WTC11 (cell line): Measurements from ENCODE around the gene NEK5. TPM values are rescaled to one million over a fixed set of nuclear protein-coding genes. Genes with fewer than 3 reads are reported as not detected.

ENCODE experiments used
- ATAC-seq: fragments of 200-7000 bp; cut with Tn5 transposase; 2 replicates; pipeline ENCODE4 v1.10.0; 2021; ENCODE audit warnings: mild to moderate bottlenecking, moderate library complexity
- CTCF ChIA-PET: fragments of 300-600 bp; sonication (Branson Sonifier 250); formaldehyde crosslinking; loops from one replicate; lab custom pipeline; 2021; ENCODE audit warnings: antibody characterized with exemption; lab: Charles Lee
- POLR2A ChIA-PET: fragments of 350-600 bp; sonication (Branson Sonifier 250); formaldehyde crosslinking; loops from one replicate; lab custom pipeline; 2021; ENCODE audit warnings: antibody characterized with exemption; lab: Charles Lee
- DNase-seq: peaks from one replicate; pipeline ENCODE4 v3.0.0; 2021; ENCODE audit warnings: low spot score
- H3K27ac Mint-ChIP-seq: 2 replicates; pipeline ENCODE4 v1.8.0; 2021; ENCODE audit warnings: mixed read lengths
- H3K27me3 Mint-ChIP-seq: 2 replicates; pipeline ENCODE4 v1.8.0; 2021; ENCODE audit warnings: low read depth, mild to moderate bottlenecking, moderate library complexity, mixed read lengths
- H3K36me3 Mint-ChIP-seq: 2 replicates; pipeline ENCODE4 v1.8.0; 2021; ENCODE audit warnings: mixed read lengths
- H3K4me1 Mint-ChIP-seq: 2 replicates; pipeline ENCODE4 v1.8.0; 2022; ENCODE audit warnings: mixed read lengths
- H3K4me3 Mint-ChIP-seq: 2 replicates; pipeline ENCODE4 v1.8.0; 2021; ENCODE audit warnings: mild to moderate bottlenecking, moderate library complexity, mixed read lengths
- H3K9me3 Mint-ChIP-seq: 2 replicates; pipeline ENCODE4 v1.8.0; 2021; ENCODE audit warnings: mixed read lengths
- ATF2 ChIP-seq: sonication (generic); formaldehyde crosslinking; IDR thresholded peaks from 2 replicates; pipeline ENCODE4 v1.8.1; 2022; ENCODE audit warnings: low read depth, missing genetic modification reagents, borderline replicate concordance
- CBFB ChIP-seq: sonication (generic); formaldehyde crosslinking; IDR thresholded peaks from 2 replicates; pipeline ENCODE4 v1.8.1; 2022; ENCODE audit warnings: mild to moderate bottlenecking, low read depth, missing genetic modification reagents
- CREB1 ChIP-seq: sonication (generic); formaldehyde crosslinking; IDR thresholded peaks from 2 replicates; pipeline ENCODE4 v1.8.0; 2023; ENCODE audit warnings: mild to moderate bottlenecking, missing genetic modification reagents
- CTCF ChIP-seq: fragments of 200-600 bp; IDR thresholded peaks from 2 replicates; pipeline ENCODE4 v1.8.0; 2022; ENCODE audit warnings: antibody characterized with exemption
- ELF4 ChIP-seq: sonication (generic); formaldehyde crosslinking; IDR thresholded peaks from 2 replicates; pipeline ENCODE4 v1.8.1; 2022; ENCODE audit warnings: low read depth, mild to moderate bottlenecking, moderate library complexity, missing genetic modification reagents
- FOXJ3 ChIP-seq: sonication (generic); formaldehyde crosslinking; IDR thresholded peaks from 2 replicates; pipeline ENCODE4 v1.9.0; 2021; ENCODE audit warnings: missing genetic modification reagents, mild to moderate bottlenecking, borderline replicate concordance
- FOXK1 ChIP-seq: sonication (generic); formaldehyde crosslinking; IDR thresholded peaks from 2 replicates; pipeline ENCODE4 v1.8.0; 2022; ENCODE audit warnings: mild to moderate bottlenecking, moderate library complexity, missing genetic modification reagents
- FOXP1 ChIP-seq: sonication (generic); formaldehyde crosslinking; IDR thresholded peaks from 2 replicates; pipeline ENCODE4 v1.8.0; 2022; ENCODE audit warnings: missing genetic modification reagents, mild to moderate bottlenecking, moderate library complexity, borderline replicate concordance
- GRHL2 ChIP-seq: fragments of 250-450 bp; sonication (Bioruptor Pico); IDR thresholded peaks from 2 replicates; pipeline ENCODE4 v1.8.0; 2022; ENCODE audit warnings: mild to moderate bottlenecking, moderate library complexity; ENCODE audit not compliant: insufficient replicate concordance, severe bottlenecking
- GTF2I ChIP-seq: fragments of 250-450 bp; sonication (Bioruptor Pico); conservative IDR thresholded peaks from 2 replicates; pipeline ENCODE4 v1.4.0; 2021; ENCODE audit warnings: mild to moderate bottlenecking
- NFATC4 ChIP-seq: fragments of 250-450 bp; sonication (Bioruptor Pico); IDR thresholded peaks from 2 replicates; pipeline ENCODE4 v1.9.0; 2021; ENCODE audit warnings: mild to moderate bottlenecking
- NFYB ChIP-seq: sonication (generic); formaldehyde crosslinking; conservative IDR thresholded peaks from 2 replicates; pipeline ENCODE4 v1.8.0; 2022; ENCODE audit warnings: low read depth, missing genetic modification reagents
- NR3C1 ChIP-seq: sonication (generic); formaldehyde crosslinking; conservative IDR thresholded peaks from 2 replicates; pipeline ENCODE4 v1.8.1; 2023; ENCODE audit warnings: low read depth, mild to moderate bottlenecking, missing genetic modification reagents
- PRDM15 ChIP-seq: sonication (generic); formaldehyde crosslinking; IDR thresholded peaks from 2 replicates; pipeline ENCODE4 v1.8.0; 2022; ENCODE audit warnings: missing genetic modification reagents
- PREB ChIP-seq: sonication (generic); formaldehyde crosslinking; IDR thresholded peaks from 2 replicates; pipeline ENCODE4 v1.8.1; 2022; ENCODE audit warnings: mild to moderate bottlenecking, missing genetic modification reagents, moderate library complexity, borderline replicate concordance
- PRRX2 ChIP-seq: fragments of 250-450 bp; sonication (Bioruptor Pico); IDR thresholded peaks from 2 replicates; pipeline ENCODE4 v1.8.0; 2021; ENCODE audit warnings: mild to moderate bottlenecking
- TCF7 ChIP-seq: sonication (generic); formaldehyde crosslinking; IDR thresholded peaks from 2 replicates; pipeline ENCODE4 v1.8.0; 2022; ENCODE audit warnings: mild to moderate bottlenecking, low read depth, missing genetic modification reagents, moderate library complexity
- TP53 ChIP-seq: sonication (generic); formaldehyde crosslinking; IDR thresholded peaks from 2 replicates; pipeline ENCODE4 v1.8.1; 2023; ENCODE audit warnings: mild to moderate bottlenecking, missing genetic modification reagents
- ZNF121 ChIP-seq: sonication (generic); formaldehyde crosslinking; IDR thresholded peaks from 2 replicates; pipeline ENCODE4 v1.8.0; 2023; ENCODE audit warnings: missing genetic modification reagents
- total RNA-seq: library from RNA; stranded (reverse); gene quantifications from 3 replicates; pipeline ENCODE4 v1.2.3, GENCODE V29; 2021
- TF ChIP-seq, protein P1 (sequence below): sonication (generic); formaldehyde crosslinking; conservative IDR thresholded peaks from 2 replicates; pipeline ENCODE4 v1.8.1; 2023; ENCODE audit warnings: mild to moderate bottlenecking, low read depth, missing genetic modification reagents, moderate library complexity
- TF ChIP-seq, protein P2 (sequence below): sonication (generic); formaldehyde crosslinking; IDR thresholded peaks from 2 replicates; pipeline ENCODE4 v1.8.1; 2023; ENCODE audit warnings: mild to moderate bottlenecking, moderate library complexity, missing genetic modification reagents

NEK5 gene
- total RNA-seq, 1 experiment from 2014 or later: 0.55 TPM

- TF ChIP-seq CREB1 (CRISPR knock-in tag) (no peak), PRDM15 (CRISPR knock-in tag) (no peak), ATF2 (CRISPR knock-in tag) (no peak), ZNF121 (CRISPR knock-in tag) (no peak), NFYB (CRISPR knock-in tag) (no peak), FOXJ3 (no peak), NFATC4 (no peak), ELF4 (no peak), GTF2I (CRISPR knock-in tag) (no peak), CTCF (no peak), FOXP1 (CRISPR knock-in tag) (no peak)
- TF ChIP-seq, protein P1, sequence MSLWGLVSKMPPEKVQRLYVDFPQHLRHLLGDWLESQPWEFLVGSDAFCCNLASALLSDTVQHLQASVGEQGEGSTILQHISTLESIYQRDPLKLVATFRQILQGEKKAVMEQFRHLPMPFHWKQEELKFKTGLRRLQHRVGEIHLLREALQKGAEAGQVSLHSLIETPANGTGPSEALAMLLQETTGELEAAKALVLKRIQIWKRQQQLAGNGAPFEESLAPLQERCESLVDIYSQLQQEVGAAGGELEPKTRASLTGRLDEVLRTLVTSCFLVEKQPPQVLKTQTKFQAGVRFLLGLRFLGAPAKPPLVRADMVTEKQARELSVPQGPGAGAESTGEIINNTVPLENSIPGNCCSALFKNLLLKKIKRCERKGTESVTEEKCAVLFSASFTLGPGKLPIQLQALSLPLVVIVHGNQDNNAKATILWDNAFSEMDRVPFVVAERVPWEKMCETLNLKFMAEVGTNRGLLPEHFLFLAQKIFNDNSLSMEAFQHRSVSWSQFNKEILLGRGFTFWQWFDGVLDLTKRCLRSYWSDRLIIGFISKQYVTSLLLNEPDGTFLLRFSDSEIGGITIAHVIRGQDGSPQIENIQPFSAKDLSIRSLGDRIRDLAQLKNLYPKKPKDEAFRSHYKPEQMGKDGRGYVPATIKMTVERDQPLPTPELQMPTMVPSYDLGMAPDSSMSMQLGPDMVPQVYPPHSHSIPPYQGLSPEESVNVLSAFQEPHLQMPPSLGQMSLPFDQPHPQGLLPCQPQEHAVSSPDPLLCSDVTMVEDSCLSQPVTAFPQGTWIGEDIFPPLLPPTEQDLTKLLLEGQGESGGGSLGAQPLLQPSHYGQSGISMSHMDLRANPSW (CRISPR knock-in tag): no peak
- TF ChIP-seq, protein P2, sequence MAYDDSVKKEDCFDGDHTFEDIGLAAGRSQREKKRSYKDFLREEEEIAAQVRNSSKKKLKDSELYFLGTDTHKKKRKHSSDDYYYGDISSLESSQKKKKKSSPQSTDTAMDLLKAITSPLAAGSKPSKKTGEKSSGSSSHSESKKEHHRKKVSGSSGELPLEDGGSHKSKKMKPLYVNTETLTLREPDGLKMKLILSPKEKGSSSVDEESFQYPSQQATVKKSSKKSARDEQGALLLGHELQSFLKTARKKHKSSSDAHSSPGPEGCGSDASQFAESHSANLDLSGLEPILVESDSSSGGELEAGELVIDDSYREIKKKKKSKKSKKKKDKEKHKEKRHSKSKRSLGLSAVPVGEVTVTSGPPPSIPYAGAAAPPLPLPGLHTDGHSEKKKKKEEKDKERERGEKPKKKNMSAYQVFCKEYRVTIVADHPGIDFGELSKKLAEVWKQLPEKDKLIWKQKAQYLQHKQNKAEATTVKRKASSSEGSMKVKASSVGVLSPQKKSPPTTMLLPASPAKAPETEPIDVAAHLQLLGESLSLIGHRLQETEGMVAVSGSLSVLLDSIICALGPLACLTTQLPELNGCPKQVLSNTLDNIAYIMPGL: no peak
- H3K36me3 Mint-ChIP-seq: peaks cover 75% of the 10 kb centered on the region
- H3K27me3 Mint-ChIP-seq: no peaks in the 10 kb centered on the region; the same call in 1 of the 2 replicates
- POLR2A ChIA-PET: no interaction called here
- CTCF ChIA-PET: interaction anchor here (2.6 kb wide), 1 partner anchor 100 kb away, joined by 19 read pairs; the partner anchor contains the start of gene NEK5
- DNase-seq: no peak
- peaks cover 42% of the 10 kb centered on the region for H3K9me3 Mint-ChIP-seq
- H3K27ac Mint-ChIP-seq: no peak overlapping the region
- H3K4me3 Mint-ChIP-seq: no peak overlapping the region
- no peak for ATAC-seq
- H3K4me1 Mint-ChIP-seq: peaks cover 9% of the 10 kb centered on the region
Measured at GRCh38 chr13:52027832-52028231, 101.0 kb downstream of the NEK5 start.

DNA sequence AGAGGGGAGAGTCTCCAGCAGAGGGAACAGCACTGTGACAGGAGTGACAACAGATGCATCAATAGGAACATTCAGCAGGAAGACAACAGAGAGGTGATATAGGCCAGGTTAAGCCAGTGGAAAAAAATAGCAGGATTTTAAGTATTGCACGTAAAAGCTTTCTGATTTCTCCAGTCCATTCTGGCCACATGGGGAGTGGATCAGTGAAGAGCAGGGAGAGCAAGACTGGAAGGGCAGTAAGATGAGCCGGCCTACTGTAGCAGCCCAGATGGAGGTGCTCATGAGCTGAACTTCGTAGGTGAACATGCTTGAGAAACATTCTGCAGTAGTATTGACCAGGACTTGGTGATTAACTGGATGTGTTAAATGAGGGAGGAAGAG, 102.6 kb downstream of the NEK5 start:
- Mint-ChIP-seq H3K27ac (peak overlapping the region; percentile 27; the same call in 1 of the 2 replicates), H3K4me3 (no peak overlapping the region), H3K27me3 (no peaks in the 10 kb centered on the region; the same call in 1 of the 2 replicates), H3K36me3 (peaks cover 80% of the 10 kb centered on the region), H3K9me3 (peaks cover 42% of the 10 kb centered on the region), H3K4me1 (peaks cover 9% of the 10 kb centered on the region)
- ChIA-PET CTCF (interaction anchor here (0.5 to 2.6 kb wide), 7 partner anchors 8 to 130 kb away, joined by 3 to 19 read pairs (median 6); partner anchors contain the start of genes ALG11 and NEK5), POLR2A (interaction anchor here (0.5 kb wide), 1 partner anchor 1216 kb away, joined by 3 read pairs; no protein-coding TSS in a partner anchor)
- DNase-seq (no peak), ATAC-seq (peak; percentile 86)
- TF ChIP-seq TP53 (no peak), FOXK1 (CRISPR knock-in tag) (no peak), GRHL2 (no peak), CBFB (CRISPR knock-in tag) (no peak), NR3C1 (CRISPR knock-in tag) (no peak), TCF7 (no peak), PREB (CRISPR knock-in tag) (no peak), PRRX2 (CRISPR knock-in tag) (no peak)
- TF ChIP-seq, protein P2: no peak
